GM23338 (cell line): ENCODE measurements around the gene WT1. TPM values are rescaled to one million over a fixed set of nuclear protein-coding genes. Genes with fewer than 3 reads are reported as not detected.

Experiments
- ATAC-seq: fragments of 200-7000 bp; cut with Tn5 transposase; 3 replicates; pipeline ENCODE4 v1.9.1; 2020
- DNase-seq: peaks from one replicate; pipeline ENCODE4 v3.0.0-alpha.2; 2015; ENCODE audit warnings: low spot score
- H2AFZ ChIP-seq: fragments of 200-600 bp; sonication (generic); 2 replicates; pipeline ENCODE4 v1.8.0; 2016; ENCODE audit warnings: antibody characterized with exemption, mild to moderate bottlenecking, moderate library complexity
- H3F3A ChIP-seq: fragments of 200-600 bp; sonication (generic); replicated peaks from 2 replicates; pipeline ENCODE4 v1.8.0; 2017; ENCODE audit warnings: antibody characterized with exemption, mixed run types, low read depth
- H3K27ac ChIP-seq: fragments of 200-600 bp; sonication (generic); 2 replicates; pipeline ENCODE4 v1.6.1; 2016; ENCODE audit warnings: low read depth
- H3K27me3 ChIP-seq: fragments of 200-600 bp; sonication (generic); 2 replicates; pipeline ENCODE4 v1.8.0; 2016; ENCODE audit warnings: mild to moderate bottlenecking, mixed run types, moderate library complexity; ENCODE audit not compliant: insufficient read depth
- H3K36me3 ChIP-seq: fragments of 200-600 bp; sonication (generic); 2 replicates; pipeline ENCODE4 v1.8.0; 2016; ENCODE audit warnings: mild to moderate bottlenecking; ENCODE audit not compliant: insufficient read depth
- H3K4me1 ChIP-seq: fragments of 200-600 bp; sonication (generic); 2 replicates; pipeline ENCODE4 v1.8.0; 2016; ENCODE audit warnings: mild to moderate bottlenecking, moderate library complexity; ENCODE audit not compliant: insufficient read depth
- H3K4me2 ChIP-seq: fragments of 200-600 bp; sonication (generic); 2 replicates; pipeline ENCODE4 v1.7.1; 2017; ENCODE audit warnings: mixed run types
- H3K4me3 ChIP-seq: fragments of 200-600 bp; sonication (generic); 2 replicates; pipeline ENCODE4 v1.6.1; 2016; ENCODE audit warnings: mixed run types
- H3K79me2 ChIP-seq: fragments of 200-600 bp; sonication (generic); replicated peaks from 2 replicates; pipeline ENCODE4 v1.8.0; 2017; ENCODE audit warnings: mild to moderate bottlenecking; ENCODE audit not compliant: insufficient read depth
- H3K9me2 ChIP-seq: fragments of 200-600 bp; sonication (generic); 2 replicates; pipeline ENCODE4 v1.8.0; 2017; ENCODE audit not compliant: insufficient read depth
- H4K20me1 ChIP-seq: fragments of 200-600 bp; sonication (generic); replicated peaks from 2 replicates; pipeline ENCODE4 v1.8.0; 2017; ENCODE audit warnings: mild to moderate bottlenecking; ENCODE audit not compliant: insufficient read depth
- H3K27ac Mint-ChIP-seq: 2 replicates; pipeline ENCODE4 v1.8.0; 2020; ENCODE audit warnings: inconsistent platforms, mild to moderate bottlenecking, moderate library complexity, mixed read lengths
- H3K27me3 Mint-ChIP-seq: 3 replicates; pipeline ENCODE4 v1.8.0; 2022; ENCODE audit warnings: low read depth, mild to moderate bottlenecking, moderate library complexity, mixed read lengths, inconsistent platforms; ENCODE audit not compliant: insufficient read depth, poor library complexity
- H3K36me3 Mint-ChIP-seq: 3 replicates; pipeline ENCODE4 v1.8.0; 2021; ENCODE audit warnings: low read depth, mild to moderate bottlenecking, inconsistent platforms, moderate library complexity, mixed read lengths
- H3K4me1 Mint-ChIP-seq: 3 replicates; pipeline ENCODE4 v1.8.0; 2020; ENCODE audit warnings: mild to moderate bottlenecking, inconsistent platforms, mixed read lengths
- H3K4me3 Mint-ChIP-seq: 3 replicates; pipeline ENCODE4 v1.8.0; 2021; ENCODE audit warnings: moderate library complexity, mild to moderate bottlenecking, inconsistent platforms, mixed read lengths
- H3K9me3 Mint-ChIP-seq: 3 replicates; pipeline ENCODE4 v1.8.0; 2020; ENCODE audit warnings: moderate library complexity, mild to moderate bottlenecking, inconsistent platforms, mixed read lengths
- CREB1 ChIP-seq: fragments of 250-450 bp; sonication (Bioruptor Pico); IDR thresholded peaks from 2 replicates; pipeline ENCODE4 v1.5.0; 2020; ENCODE audit warnings: low read depth, mild to moderate bottlenecking, moderate library complexity
- EZH2 ChIP-seq: fragments of 200-600 bp; sonication (generic); IDR thresholded peaks from one replicate; pipeline ENCODE4 v1.8.0; 2017; ENCODE audit warnings: antibody characterized with exemption, mild to moderate bottlenecking, low read depth; ENCODE audit not compliant: unreplicated experiment
- EZH2phosphoT487 ChIP-seq: fragments of 200-600 bp; sonication (generic); IDR thresholded peaks from one replicate; pipeline ENCODE4 v1.8.1; 2018; ENCODE audit warnings: antibody characterized with exemption; ENCODE audit not compliant: unreplicated experiment
- JUNB ChIP-seq: IDR thresholded peaks from one replicate; pipeline ENCODE4 v1.6.1; 2016; ENCODE audit warnings: antibody characterized with exemption; ENCODE audit not compliant: unreplicated experiment
- NANOG ChIP-seq: IDR thresholded peaks from 2 replicates; pipeline ENCODE4 v1.6.1; 2016; ENCODE audit warnings: antibody characterized with exemption, borderline replicate concordance
- POLR2AphosphoS5 ChIP-seq: IDR thresholded peaks from 2 replicates; pipeline ENCODE4 v1.6.1; 2016; ENCODE audit warnings: antibody characterized with exemption, low read depth
- STAT1 ChIP-seq: IDR thresholded peaks from one replicate; pipeline ENCODE4 v1.6.1; 2016; ENCODE audit warnings: antibody characterized with exemption; ENCODE audit not compliant: unreplicated experiment
- ZNF114 ChIP-seq: fragments of 250-450 bp; sonication (Bioruptor Pico); IDR thresholded peaks from 2 replicates; pipeline ENCODE4 v1.5.0; 2020; ENCODE audit warnings: mild to moderate bottlenecking, moderate library complexity
- ZNF331 ChIP-seq: fragments of 250-450 bp; sonication (Bioruptor Pico); IDR thresholded peaks from 2 replicates; pipeline ENCODE4 v1.5.0; 2020; ENCODE audit warnings: low read depth, mild to moderate bottlenecking, moderate library complexity
- polyA plus RNA-seq: library from polyadenylated mRNA; unstranded; fragments of >200 nt; fragmentation: Nextera tagmentation; extraction: Ambion mirVana; gene quantifications from 2 replicates; pipeline ENCODE4 v1.2.1, GENCODE V29; 2016
- total RNA-seq: library from RNA; depleted of rRNA; stranded (reverse); fragments of >200 nt; shearing (Covaris generic); gene quantifications from 2 replicates; pipeline ENCODE4 v1.2.3, GENCODE V29; 2014
- TF ChIP-seq, protein P1 (sequence below), 2 experiments: fragments of 200-600 bp in 1 of 2; sonication (generic) in 1 of 2; conservative IDR thresholded peaks; 2 replicates each; pipeline versions ENCODE4 v1.5.1 to v1.6.1; 2016 to 2017; ENCODE audit warnings: antibody characterized with exemption in 2 of 2, low read depth in 2 of 2, mild to moderate bottlenecking in 2 of 2, moderate library complexity in 1 of 2
- TF ChIP-seq, protein P2 (sequence below): IDR thresholded peaks from 2 replicates; pipeline ENCODE4 v1.6.1; 2016; ENCODE audit warnings: antibody characterized with exemption
- TF ChIP-seq, protein P3 (sequence below): IDR thresholded peaks from one replicate; pipeline ENCODE4 v1.6.1; 2018; ENCODE audit warnings: antibody characterized with exemption; ENCODE audit not compliant: unreplicated experiment

WT1 gene
- total and polyA plus RNA-seq, 2 experiments from 2014 or later: 0.21 TPM; not detected in 1

DNA sequence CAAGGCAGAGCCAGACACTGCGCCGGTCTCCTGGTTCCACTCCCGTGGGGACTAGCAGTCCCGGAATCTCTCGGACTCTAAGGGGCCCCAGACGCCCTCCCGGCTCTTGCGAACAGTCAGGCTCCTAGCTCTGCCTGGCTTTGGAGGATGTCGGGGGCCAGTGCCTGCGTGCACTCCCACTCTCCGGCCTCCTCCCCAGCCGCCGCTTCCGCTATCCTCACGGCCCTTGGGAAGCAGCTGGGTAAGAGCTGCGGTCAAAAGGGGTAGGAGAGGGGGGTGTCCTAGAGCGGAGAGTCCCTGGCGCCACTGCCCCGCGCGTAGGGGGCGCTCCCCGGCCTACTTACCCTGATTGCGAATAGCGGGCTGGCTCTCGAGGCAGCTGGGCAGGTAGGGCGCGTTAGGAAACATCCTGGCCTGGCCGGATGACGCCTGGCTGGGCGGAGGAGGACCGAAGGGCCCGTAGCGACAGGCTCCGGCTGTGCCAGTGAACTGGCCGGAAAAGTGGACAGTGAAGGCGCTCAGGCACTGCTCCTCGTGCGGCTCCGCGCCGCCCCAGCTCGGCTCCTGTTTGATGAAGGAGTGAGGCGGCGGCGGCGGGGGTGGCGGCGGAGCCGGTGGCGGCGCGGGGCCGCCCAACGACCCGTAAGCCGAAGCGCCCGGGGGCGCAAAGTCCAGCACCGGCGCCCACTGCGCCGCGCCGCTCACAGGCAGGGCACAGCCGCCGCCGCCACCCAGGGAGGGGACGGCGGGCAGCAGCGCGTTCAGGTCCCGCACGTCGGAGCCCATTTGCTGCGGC, 785 bp downstream of the WT1 start (continued):
- TF ChIP-seq, protein P1, sequence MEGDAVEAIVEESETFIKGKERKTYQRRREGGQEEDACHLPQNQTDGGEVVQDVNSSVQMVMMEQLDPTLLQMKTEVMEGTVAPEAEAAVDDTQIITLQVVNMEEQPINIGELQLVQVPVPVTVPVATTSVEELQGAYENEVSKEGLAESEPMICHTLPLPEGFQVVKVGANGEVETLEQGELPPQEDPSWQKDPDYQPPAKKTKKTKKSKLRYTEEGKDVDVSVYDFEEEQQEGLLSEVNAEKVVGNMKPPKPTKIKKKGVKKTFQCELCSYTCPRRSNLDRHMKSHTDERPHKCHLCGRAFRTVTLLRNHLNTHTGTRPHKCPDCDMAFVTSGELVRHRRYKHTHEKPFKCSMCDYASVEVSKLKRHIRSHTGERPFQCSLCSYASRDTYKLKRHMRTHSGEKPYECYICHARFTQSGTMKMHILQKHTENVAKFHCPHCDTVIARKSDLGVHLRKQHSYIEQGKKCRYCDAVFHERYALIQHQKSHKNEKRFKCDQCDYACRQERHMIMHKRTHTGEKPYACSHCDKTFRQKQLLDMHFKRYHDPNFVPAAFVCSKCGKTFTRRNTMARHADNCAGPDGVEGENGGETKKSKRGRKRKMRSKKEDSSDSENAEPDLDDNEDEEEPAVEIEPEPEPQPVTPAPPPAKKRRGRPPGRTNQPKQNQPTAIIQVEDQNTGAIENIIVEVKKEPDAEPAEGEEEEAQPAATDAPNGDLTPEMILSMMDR (conservative IDR thresholded peaks at IDR 0.05; ENCODE audit: low read depth in 2 of 2): peak in 1 of 2 experiments; percentile 46; a peak in 3 of 4 replicates
- TF ChIP-seq CREB1 (CRISPR knock-in tag): 0 out of 2 replicates have a peak, but pooled peaks have one; percentile 39
- peak; percentile 97 for TF ChIP-seq EZH2
- TF ChIP-seq ZNF331 (CRISPR knock-in tag): no peak
- no peak for TF ChIP-seq ZNF114
- no peak for TF ChIP-seq JUNB
- TF ChIP-seq, protein P2, sequence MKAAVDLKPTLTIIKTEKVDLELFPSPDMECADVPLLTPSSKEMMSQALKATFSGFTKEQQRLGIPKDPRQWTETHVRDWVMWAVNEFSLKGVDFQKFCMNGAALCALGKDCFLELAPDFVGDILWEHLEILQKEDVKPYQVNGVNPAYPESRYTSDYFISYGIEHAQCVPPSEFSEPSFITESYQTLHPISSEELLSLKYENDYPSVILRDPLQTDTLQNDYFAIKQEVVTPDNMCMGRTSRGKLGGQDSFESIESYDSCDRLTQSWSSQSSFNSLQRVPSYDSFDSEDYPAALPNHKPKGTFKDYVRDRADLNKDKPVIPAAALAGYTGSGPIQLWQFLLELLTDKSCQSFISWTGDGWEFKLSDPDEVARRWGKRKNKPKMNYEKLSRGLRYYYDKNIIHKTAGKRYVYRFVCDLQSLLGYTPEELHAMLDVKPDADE: no peak
- TF ChIP-seq, protein P3, sequence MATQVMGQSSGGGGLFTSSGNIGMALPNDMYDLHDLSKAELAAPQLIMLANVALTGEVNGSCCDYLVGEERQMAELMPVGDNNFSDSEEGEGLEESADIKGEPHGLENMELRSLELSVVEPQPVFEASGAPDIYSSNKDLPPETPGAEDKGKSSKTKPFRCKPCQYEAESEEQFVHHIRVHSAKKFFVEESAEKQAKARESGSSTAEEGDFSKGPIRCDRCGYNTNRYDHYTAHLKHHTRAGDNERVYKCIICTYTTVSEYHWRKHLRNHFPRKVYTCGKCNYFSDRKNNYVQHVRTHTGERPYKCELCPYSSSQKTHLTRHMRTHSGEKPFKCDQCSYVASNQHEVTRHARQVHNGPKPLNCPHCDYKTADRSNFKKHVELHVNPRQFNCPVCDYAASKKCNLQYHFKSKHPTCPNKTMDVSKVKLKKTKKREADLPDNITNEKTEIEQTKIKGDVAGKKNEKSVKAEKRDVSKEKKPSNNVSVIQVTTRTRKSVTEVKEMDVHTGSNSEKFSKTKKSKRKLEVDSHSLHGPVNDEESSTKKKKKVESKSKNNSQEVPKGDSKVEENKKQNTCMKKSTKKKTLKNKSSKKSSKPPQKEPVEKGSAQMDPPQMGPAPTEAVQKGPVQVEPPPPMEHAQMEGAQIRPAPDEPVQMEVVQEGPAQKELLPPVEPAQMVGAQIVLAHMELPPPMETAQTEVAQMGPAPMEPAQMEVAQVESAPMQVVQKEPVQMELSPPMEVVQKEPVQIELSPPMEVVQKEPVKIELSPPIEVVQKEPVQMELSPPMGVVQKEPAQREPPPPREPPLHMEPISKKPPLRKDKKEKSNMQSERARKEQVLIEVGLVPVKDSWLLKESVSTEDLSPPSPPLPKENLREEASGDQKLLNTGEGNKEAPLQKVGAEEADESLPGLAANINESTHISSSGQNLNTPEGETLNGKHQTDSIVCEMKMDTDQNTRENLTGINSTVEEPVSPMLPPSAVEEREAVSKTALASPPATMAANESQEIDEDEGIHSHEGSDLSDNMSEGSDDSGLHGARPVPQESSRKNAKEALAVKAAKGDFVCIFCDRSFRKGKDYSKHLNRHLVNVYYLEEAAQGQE: no peak
- no peak for TF ChIP-seq STAT1
- TF ChIP-seq NANOG: no peak
- no peak for TF ChIP-seq POLR2AphosphoS5

DNA sequence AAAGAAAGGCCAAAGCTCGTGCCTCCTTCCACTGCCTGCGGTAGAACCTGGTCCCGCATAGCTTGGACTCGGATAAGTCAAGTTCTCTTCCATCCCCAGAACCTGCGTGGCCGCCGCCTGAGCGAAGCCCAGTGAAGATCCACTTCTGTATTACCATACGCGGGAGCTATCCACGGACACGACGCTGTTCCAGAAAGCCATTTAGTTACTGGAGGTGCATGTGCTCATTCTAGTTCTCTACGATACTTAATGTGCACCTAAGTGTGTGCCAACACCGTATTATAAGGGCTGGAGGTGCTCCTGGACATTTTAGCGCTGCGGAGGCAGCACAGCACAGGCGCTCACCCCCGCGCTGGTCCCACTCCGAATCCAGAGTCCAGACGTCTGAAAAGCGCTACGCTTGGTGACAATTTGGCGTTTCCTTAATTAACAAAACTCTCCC, 1.4 kb downstream of the WT1 start:
- H3K36me3 Mint-ChIP-seq: peaks cover 3% of the 10 kb centered on the region; the same call in 1 of the 3 replicates
- Histone ChIP-seq H3K4me1 (peaks cover 49% of the 10 kb centered on the region), H3K27me3 (peaks cover 99% of the 10 kb centered on the region), H4K20me1 (peaks cover 23% of the 10 kb centered on the region), H3F3A (peaks cover 18% of the 10 kb centered on the region), H3K27ac (no peak overlapping the region), H3K9me2 (no peaks in the 10 kb centered on the region), H2AFZ (0 out of 2 replicates have a peak overlapping the region, but pooled peaks have one; percentile 23), H3K4me2 (peak overlapping the region; percentile 71), H3K36me3 (no peaks in the 10 kb centered on the region), H3K4me3 (peak overlapping the region; percentile 50; the same call in 1 of the 2 replicates), H3K79me2 (no peaks in the 10 kb centered on the region)
- ATAC-seq (no peak), DNase-seq (no peak)
- peaks cover 8% of the 10 kb centered on the region; the same call in 1 of the 3 replicates for H3K9me3 Mint-ChIP-seq
- no peak overlapping the region for H3K27ac Mint-ChIP-seq
- no peak for TF ChIP-seq CREB1 (CRISPR knock-in tag)
- TF ChIP-seq EZH2phosphoT487: peak; percentile 70
- H3K4me1 Mint-ChIP-seq: peaks cover 47% of the 10 kb centered on the region
- peak overlapping the region; percentile 43; the same call in 2 of the 3 replicates for H3K4me3 Mint-ChIP-seq
- H3K27me3 Mint-ChIP-seq: peaks cover 95% of the 10 kb centered on the region
